ENCODE measurements around the gene MT1A.

- TF ChIP-seq CTCF (conservative IDR thresholded peaks at IDR 0.05) (no peak), EZH2 (IDR thresholded peaks at IDR 0.05; ENCODE audit: low read depth) (no peak)
Observed at GRCh38 chr16:56641166-56641565, 2.7 kb downstream of the MT1A start.

All from PC-9 (cell line).